GM18858 (cell line): ENCODE results near the gene GAS2L1.
"Not testable (repeated sequence)": the region's sequence is repeated elsewhere in the genome, so short reads cannot be mapped to it uniquely, and the experiment has no call there.

Source experiments
- ATAC-seq: cut with Tn5 transposase; IDR thresholded peaks from one replicate; pipeline ENCODE4 v1.9.1; 2021; ENCODE audit not compliant: unreplicated experiment

The GAS2L1 gene

GRCh38 chr22:29341056-29341848 lies 34.8 kb downstream of the GAS2L1 start:
- no peak for ATAC-seq

DNA sequence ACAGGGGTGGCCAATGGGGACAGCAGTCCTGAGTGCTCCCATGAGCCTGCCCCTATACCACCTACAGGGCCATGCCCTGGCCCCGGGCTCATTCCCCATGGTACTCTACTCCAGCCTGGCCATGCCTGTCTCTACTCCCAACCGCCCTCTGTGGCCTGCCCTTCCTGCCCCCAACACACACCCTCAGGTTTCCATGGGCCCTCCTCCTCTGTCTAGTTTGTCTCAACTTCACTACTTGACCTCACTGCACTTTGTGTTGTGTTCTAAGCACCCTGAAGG lies 35.3 kb downstream of the GAS2L1 start:
- ATAC-seq = no peak

DNA sequence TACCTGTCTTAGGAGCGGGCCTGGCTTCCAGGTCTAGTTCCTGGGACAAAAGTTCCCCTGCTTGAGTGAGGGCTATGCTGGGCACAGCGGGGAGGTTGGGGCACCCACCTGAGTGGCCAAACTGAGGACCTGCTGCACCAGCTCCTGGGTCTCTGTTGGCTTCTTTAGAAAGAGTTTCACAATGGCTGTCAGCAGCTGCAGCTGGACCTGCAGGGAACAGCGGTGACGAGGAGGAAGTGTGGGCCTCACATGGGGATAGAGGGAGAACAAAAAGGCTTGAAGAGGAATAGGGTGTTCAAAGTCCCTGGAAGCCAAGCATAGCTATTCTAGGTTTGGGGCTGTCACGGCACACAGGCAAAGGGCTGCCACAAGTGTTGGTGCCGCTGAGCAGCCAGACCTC lies 35.7 kb downstream of the GAS2L1 start:
- no peak for ATAC-seq

DNA sequence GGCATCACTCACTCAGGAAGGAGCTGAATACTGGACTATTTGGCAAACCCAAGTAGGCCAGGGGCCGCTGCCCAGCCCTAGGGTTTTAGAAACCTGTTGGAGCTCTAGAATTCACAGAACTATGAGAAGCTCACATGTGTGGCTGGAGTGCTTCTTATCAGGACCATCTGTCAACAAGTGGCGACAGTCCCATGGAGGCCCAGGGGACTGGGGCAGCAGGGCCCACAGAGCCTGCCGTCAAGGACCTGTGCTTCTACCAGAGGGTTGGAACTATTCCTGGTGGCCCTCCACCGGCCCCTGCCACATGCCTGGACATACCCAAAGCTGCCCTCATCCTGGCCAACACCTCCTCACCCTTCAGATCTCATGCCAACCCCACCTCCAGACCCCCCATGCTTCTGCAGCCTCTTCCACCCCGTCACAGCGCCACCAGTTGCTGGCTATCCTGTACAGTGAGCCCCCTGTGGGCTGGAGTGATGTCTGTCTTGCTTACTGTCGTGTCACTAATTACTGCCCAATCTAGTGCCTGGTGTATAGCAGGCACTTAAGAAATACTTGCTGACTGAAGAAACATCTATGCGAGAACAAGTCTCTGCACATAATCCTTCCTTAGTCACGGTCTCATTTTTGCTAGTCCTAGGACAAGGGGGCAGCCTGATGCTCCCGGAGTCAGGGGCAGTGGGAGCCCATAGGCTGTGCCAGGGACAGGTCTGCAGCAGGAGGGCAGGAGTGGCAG lies 36.3 kb downstream of the GAS2L1 start:
- no peak for ATAC-seq

DNA sequence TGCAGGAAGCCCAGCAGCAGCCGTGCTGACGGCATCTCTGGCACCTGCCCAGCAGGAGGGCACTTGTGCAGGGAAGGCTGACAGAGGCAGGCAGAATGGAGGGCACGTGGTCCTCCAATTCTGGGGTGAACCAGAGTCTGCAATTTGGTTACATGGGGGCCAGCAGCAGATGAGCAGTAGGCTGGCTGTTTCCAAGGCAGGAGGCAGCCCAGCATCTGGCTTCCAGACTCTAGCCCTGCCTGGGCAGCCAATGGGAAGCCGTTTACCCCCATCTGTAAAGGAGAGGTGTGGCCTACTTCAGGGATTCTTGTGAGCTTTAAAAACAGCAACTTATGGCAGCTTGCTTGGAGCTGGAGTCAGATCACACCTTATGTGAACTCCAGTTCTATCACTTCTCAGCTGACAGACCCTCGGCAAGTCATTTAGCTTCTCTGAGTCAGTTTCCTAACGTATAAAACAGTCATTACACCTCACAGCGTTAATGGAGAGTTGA lies 36.9 kb downstream of the GAS2L1 start:
- ATAC-seq = no peak

- no peak for ATAC-seq
Observed at GRCh38 chr22:29344137-29344536, 37.7 kb downstream of the GAS2L1 start.

DNA sequence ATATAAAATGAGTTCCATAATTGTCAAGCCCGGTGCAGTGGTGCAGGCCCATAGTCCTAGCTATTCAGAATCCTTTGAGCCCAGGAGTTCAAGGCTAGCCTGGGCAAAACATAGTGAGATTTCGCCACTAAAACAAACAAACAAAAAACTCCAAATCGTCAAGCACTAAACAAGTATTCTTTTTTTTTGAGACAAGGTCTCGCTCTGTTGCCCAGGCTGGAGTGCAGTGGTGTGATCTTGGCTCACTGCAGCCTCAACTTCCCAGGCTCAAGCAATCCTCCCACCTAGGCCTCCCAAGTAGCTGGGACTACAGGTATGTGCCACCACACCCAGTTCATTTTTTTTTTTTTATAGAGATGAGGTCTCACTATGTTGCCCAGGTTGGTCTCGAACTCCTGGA lies 38.4 kb downstream of the GAS2L1 start:
- ATAC-seq = not testable (repeated sequence)

DNA sequence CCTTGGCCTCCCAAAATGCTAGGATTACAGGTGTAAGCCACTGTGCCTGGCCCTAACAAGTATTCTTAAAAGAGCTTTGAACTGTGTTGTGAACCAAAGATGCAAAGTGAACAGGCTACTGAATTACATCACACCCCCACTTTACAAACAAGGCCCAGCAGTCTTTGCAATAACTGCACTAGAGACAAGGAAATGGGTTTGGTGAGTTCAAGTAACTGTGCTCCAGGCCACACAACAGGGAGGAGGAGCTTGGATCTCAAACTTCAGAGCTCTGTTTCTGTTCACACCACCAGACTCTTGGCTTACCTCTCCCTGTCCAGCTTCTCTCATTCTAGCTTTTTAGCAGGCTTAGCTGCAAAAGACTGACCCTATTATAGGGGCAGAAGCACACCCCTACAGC lies 39.5 kb downstream of the GAS2L1 start:
- no peak for ATAC-seq

DNA sequence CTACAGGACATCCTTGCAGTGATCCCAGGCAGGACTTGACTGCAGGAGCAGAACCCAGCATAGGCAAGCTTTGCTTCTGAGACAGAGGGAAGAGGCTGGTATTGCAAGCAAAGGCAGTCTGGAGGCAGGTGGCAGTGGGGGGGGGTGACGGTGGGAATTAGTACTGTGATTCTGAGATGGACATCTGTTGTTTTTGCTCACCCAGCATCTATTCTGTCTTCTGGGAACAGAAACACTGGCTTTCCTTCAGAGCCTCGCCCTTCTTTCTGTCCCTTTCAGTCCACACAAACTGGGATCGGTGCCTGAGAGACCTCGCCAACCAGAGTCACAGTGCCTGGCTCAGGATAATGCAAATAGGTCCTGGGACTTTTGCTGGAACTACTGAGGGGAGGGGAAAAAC lies 40.2 kb downstream of the GAS2L1 start:
- no peak for ATAC-seq

GRCh38 chr22:29348041-29348440 lies 41.6 kb downstream of the GAS2L1 start:
- ATAC-seq = no peak

- no peak for ATAC-seq
Observed at GRCh38 chr22:29348956-29349355, 42.5 kb downstream of the GAS2L1 start.

GRCh38 chr22:29351042-29351441 lies 44.6 kb downstream of the GAS2L1 start:
- ATAC-seq = no peak

- no peak for ATAC-seq
Observed at GRCh38 chr22:29351891-29352290, 45.4 kb downstream of the GAS2L1 start.

DNA sequence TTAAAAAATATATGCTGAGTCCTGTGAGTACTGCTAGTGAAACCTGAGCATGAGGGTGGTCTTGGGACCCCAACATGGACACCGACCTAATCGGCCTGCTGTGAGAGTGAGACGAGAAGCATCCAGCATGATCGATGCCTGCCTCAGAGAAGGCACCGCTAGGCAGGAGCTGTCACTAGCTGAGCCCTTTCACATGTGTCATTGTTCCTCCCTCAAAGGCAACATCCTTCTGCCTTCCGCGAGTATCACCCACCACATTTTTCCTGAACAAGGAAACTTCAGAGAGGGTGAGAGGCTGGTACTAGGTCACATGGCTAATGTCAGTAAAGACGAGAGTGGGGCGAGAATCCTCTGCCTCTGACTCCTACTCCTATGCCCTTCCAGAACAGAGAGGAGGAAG lies 46.3 kb downstream of the GAS2L1 start:
- no peak for ATAC-seq

DNA sequence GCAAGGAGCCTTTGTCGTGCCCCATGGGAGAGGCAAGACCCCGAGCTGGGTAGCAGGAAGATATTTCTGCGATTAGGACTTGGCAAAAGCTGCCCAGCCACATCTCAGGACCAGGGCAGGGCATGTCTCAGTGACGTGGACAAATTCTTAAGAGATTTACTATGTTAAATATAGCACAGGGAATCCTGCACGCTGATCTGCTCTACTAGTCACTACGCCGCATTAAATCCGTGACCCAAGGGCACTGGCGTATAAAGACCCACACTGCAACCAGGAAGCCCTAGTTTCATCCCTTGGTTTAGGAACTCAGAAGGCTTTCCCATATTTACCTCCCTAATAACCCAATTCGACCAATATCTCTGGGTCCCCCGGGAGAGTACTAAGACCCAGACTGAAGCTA lies 46.8 kb downstream of the GAS2L1 start:
- ATAC-seq = no peak

GRCh38 chr22:29353860-29354259 lies 47.4 kb downstream of the GAS2L1 start:
- no peak for ATAC-seq

GRCh38 chr22:29357193-29357890 lies 50.9 kb downstream of the GAS2L1 start:
- ATAC-seq = not testable (repeated sequence)

DNA sequence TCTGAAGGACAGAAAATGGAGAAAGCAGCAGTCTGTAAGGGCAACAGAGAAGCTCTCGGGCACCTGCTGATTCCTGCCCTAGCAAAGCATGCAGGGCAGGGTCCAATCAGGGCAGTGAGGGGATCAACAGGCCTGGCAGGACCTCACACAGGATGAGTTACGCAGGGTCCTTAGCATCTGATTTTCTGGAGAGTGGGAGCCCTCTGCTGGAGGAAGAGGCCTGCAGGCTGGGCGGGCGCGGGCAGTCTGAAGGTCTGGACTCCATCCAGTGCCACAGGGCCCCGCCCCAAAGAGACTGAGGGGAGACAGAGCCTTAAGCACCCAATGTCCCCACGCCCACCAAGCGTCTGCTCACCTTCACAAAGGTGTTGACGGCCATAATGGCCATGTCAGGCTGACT lies 53.0 kb downstream of the GAS2L1 start:
- ATAC-seq = no peak
